Measurements from ENCODE around the gene PSTK.

GRCh38 chr10:123018531-123018930, 38.3 kb downstream of the PSTK start:
- TF ChIP-seq EZH2 (IDR thresholded peaks at IDR 0.05; ENCODE audit: borderline replicate concordance, low read length) (no peak), CTCF (IDR thresholded peaks at IDR 0.05; ENCODE audit: low read length) (no peak)

Measured in OCI-LY1 (cell line).